Activated CD4-positive, CD25-positive, alpha-beta regulatory T cell treated with anti-CD3 and anti-CD28 coated beads, Interleukin-2, amount 50 U/mL, for 16 hours (primary cell): ENCODE data around the gene CMKLR1.

Source experiments
- DNase-seq: peaks from one replicate; pipeline ENCODE4 v3.0.0-alpha.2; 2020; ENCODE audit warnings: low read depth, low spot score

The CMKLR1 gene

DNA sequence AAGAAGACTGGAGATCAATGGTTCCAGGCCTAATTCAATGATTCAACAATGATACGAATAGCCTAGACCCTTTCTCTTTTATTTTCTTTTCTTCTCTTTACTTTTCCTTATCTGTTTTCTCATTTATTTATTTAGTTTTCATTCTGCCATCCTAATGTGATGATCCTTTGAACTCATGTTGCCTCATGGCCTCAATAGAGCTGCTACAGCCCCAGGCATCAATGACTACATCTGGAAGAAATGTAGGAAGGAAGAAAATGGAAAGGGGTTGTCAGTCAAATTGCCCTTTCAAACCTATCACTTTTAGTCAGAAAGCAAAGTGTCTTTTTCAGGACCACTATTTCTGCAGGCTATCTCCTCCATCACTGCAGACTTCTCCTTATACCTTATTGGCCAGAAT, 69.9 kb downstream of the CMKLR1 start:
- DNase-seq: no peak

- no peak for DNase-seq
Observed at GRCh38 chr12:108268397-108268796, 70.7 kb downstream of the CMKLR1 start.

- DNase-seq: no peak
Observed at GRCh38 chr12:108267450-108267849, 71.7 kb downstream of the CMKLR1 start.

GRCh38 chr12:108266131-108266530, 73.0 kb downstream of the CMKLR1 start:
- DNase-seq: no peak

DNA sequence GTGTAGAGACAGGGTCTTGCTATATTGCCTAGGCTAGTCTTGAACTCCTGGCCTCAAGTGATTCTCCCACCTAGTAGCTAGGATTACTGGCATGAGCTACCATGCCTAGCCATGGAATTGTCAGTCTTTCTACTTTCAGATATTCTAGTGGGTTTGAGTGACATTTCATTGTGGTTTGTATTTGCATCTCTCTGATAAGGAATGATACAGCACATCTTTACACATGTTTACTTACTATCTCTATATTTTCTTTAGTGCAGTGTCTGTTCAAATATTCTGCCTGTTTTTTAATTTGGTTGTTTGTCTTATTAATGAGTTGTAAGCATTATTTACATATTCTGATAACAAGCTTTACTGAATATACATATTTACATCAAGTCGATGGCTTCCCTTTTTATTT, 73.6 kb downstream of the CMKLR1 start:
- DNase-seq: no peak

GRCh38 chr12:108260969-108261368, 78.1 kb downstream of the CMKLR1 start:
- no peak for DNase-seq

- no peak for DNase-seq
Observed at GRCh38 chr12:108260039-108260438, 79.1 kb downstream of the CMKLR1 start.

GRCh38 chr12:108257610-108258106, 81.5 kb downstream of the CMKLR1 start:
- DNase-seq: no peak

DNA sequence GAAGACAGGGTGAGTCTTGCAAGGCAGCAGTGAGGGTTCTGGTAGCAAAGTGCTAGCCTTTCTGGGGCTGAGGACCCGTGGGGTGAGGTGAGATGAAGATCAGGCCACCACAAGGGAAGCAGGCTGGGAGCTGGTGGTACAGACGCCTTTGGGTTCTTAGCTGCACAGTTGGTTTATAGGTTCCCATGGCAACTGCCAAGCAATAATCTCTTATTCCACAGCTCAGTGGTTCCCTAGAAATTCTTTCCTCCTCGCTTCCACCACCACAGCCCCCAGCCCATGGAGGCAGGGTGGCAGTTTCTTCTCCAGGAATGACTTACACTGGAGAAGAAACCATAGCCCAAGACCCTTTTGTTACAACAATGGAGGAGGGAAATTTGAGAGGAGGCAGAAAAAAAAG, 82.1 kb downstream of the CMKLR1 start:
- no peak for DNase-seq

DNA sequence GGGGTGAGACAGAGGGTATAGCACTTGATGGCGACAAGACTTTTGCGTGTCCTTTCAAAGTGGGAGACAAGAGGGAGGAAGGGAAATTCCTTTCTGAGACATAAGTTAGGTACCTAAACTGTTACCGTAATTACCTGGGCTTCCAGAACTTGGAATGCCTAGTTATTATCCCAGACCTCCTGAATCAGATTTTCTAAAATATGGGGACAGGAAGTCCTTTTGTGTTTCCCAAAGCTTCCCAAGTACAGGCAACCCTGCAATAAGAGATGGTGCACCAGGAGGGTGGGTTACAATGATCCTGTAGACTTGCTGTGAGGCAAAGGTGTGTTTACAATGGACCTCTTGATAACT, 83.9 kb downstream of the CMKLR1 start:
- no peak for DNase-seq

- DNase-seq: no peak
Observed at GRCh38 chr12:108254517-108255251, 84.4 kb downstream of the CMKLR1 start.

DNA sequence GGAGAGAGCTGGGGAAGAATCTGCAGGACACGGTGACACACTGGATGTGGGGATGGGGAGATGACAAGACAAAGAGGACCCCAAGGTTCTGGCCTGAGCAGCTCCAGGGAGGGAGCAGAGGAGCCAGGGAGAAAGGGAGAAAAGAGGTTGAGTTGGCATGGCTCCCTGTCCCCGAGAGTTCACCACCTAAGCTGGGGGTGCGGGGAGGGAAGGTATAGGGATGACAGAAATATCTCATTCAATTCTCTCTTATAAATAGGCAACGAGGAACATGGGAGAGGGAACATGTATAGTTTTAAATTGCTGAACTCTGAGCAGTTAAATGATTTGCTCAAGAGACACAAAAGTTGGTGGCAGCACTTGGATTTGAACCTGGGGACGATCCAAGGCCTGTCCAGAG, 85.1 kb downstream of the CMKLR1 start:
- DNase-seq: no peak

GRCh38 chr12:108253540-108253939, 85.6 kb downstream of the CMKLR1 start:
- no peak for DNase-seq

DNA sequence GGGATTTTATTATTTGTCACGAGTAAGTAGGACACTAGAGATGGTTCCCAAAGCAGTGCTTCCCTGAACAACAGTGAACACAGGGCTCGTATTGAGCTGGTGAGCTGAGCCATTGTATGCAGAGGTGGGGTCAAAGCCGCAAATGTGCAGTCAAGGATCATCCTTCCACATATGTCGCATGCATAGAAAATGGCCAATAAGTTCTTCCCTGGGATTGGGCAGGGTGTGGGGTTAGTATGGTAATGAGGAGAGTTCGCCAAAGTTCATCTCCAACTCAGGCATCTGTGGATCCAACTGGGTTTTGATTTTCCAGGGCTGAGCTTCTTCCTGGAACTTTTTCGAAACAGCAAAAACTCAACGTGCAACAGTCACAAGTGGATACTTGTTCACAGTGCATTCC, 86.6 kb downstream of the CMKLR1 start:
- DNase-seq: no peak

GRCh38 chr12:108248011-108248410, 91.1 kb downstream of the CMKLR1 start:
- no peak for DNase-seq

DNA sequence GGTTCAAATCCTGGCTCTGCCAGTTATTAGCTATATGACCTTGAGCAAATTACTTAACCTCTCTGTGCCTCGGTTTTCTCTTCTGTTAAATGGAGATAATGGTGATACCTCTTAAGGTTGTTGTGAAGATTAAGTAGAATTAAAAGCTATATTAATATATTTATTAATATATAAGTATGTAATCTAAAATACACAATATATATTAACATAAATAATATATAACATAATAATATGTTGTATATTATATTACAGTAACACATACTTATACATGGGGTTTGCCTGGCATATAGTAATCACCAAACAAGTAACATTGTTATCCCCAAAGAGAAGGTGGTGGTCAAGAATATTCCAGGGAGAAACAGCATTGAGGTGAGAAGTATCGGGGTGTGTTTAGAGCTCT, 92.0 kb downstream of the CMKLR1 start:
- DNase-seq: no peak

DNA sequence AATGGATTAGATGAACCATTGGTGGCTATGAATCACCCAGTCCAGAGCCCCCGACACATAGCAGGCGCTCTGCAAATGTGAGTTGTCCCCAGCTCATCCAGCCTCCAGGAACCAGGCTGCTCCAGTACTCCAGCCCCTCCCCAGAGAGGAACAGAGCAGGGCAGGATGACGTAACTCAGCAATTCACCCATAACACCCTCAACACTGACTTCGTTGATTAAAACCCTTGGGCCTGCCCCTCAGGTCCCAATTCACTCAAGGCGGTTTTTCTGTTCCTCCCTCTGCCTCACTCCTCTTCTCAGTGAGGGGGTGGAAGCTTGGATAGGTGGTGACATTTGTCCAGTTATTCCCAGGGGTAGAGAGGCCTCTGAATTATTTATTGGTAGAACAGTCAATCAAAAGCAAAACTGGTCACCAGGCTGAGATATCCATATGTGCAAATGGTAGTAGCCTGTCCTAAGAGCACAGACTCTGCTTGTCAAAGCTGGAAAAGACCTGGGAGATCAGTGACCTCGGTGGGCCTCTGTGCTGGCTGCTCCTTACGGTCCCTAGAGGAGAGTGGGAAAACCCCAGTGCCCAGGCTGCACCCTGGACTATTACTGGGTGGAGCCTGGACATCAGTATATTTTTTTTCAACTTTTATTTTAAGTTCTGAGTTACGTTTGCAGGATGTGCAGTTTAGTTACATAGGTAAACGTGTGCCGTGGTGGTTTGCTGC, 97.0 kb downstream of the CMKLR1 start:
- DNase-seq: no peak

- no peak for DNase-seq
Observed at GRCh38 chr12:108240928-108241327, 98.2 kb downstream of the CMKLR1 start.

GRCh38 chr12:108240027-108240785, 98.9 kb downstream of the CMKLR1 start:
- DNase-seq: no peak

DNA sequence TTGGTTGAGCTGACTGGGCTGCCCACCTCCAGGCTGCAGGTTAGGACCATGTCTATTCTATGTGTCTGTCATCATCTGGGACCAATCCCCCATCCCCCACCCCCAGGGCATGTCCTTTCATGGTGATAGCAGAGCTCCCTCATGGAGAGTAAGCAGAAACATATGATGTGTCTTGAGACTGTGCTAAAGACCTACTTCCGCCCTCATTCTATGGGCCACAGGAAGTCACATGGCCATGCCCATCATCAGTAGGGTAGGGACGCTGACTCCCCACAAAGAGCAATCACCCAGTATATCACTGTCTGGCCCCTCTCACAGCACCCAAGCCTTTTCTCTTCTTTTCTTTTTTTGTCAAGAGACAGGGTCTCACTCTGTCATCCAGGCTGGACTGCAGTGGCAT, 99.7 kb downstream of the CMKLR1 start:
- DNase-seq: no peak

- DNase-seq: no peak
Observed at GRCh38 chr12:108238474-108238873, 100.6 kb downstream of the CMKLR1 start.
